WTC11 (cell line): ENCODE results near the gene PRX.

Experiments used
- CREB1 ChIP-seq: sonication (generic); formaldehyde crosslinking; IDR thresholded peaks from 2 replicates; pipeline ENCODE4 v1.8.0; 2023; ENCODE audit warnings: mild to moderate bottlenecking, missing genetic modification reagents
- CTCF ChIP-seq: fragments of 200-600 bp; IDR thresholded peaks from 2 replicates; pipeline ENCODE4 v1.8.0; 2022; ENCODE audit warnings: antibody characterized with exemption

- TF ChIP-seq CTCF (no peak), CREB1 (CRISPR knock-in tag) (no peak)
These were observed 31.7 kb upstream of the PRX start for GRCh38 chr19:40444825-40445312.
